ENCODE measurements around the gene PORCN. TPM values are rescaled to one million over a fixed set of nuclear protein-coding genes. Genes with fewer than 3 reads are reported as not detected.

The PORCN gene
- total RNA-seq, 1 experiment from 2014 or later: 12.9 TPM

GRCh38 chrX:48472851-48473703, 35.7 kb upstream of the PORCN start (continued):
- TF ChIP-seq CTCF (IDR thresholded peaks at IDR 0.05 in 2 of 3, conservative IDR thresholded peaks at IDR 0.05 in 1 of 3; ENCODE audit: borderline replicate concordance in 1 of 3, insufficient read depth in 1 of 3, low read depth in 2 of 3, low read length in 2 of 3): no peak
- no peak for TF ChIP-seq POLR2A (IDR thresholded peaks at IDR 0.05; ENCODE audit: borderline replicate concordance, extremely low read depth, insufficient read depth, insufficient read length)
- TF ChIP-seq FOSL1 (IDR thresholded peaks at IDR 0.05; ENCODE audit: low read depth): no peak
- TF ChIP-seq SRF (IDR thresholded peaks at IDR 0.05; ENCODE audit: low read depth): no peak
- no peak for TF ChIP-seq SP1 (IDR thresholded peaks at IDR 0.05; ENCODE audit: low read depth)
- TF ChIP-seq CBX3 (IDR thresholded peaks at IDR 0.05; ENCODE audit: low read depth): no peak
- TF ChIP-seq POLR2AphosphoS5 (IDR thresholded peaks at IDR 0.05; ENCODE audit: low read depth, low read length): no peak
- no peak for TF ChIP-seq EZH2phosphoT487 (IDR thresholded peaks at IDR 0.05; ENCODE audit: borderline replicate concordance)
- no peak for TF ChIP-seq ZFX (IDR thresholded peaks at IDR 0.05)
- TF ChIP-seq TCF7L2 (IDR thresholded peaks at IDR 0.05; ENCODE audit: borderline replicate concordance, extremely low read depth, insufficient read depth, insufficient read length): no peak
- no peak for TF ChIP-seq EGR1 (IDR thresholded peaks at IDR 0.05; ENCODE audit: low read depth)

- Histone ChIP-seq H3K27ac (ENCODE audit: low read depth, low read length) (no peak overlapping the region; the same call in 1 of the 2 replicates), H3K4me1 (ENCODE audit: control insufficient read depth in 1 of 2, insufficient read depth in 2 of 2, low read length in 2 of 2) (peaks cover 8 to 28% of the 10 kb centered on the region in 2 experiments; a peak in 3 of 4 replicates), H2AFZ (ENCODE audit: low read depth, low read length, poor library complexity, severe bottlenecking) (no peak overlapping the region), H3K9ac (ENCODE audit: low read length) (no peak overlapping the region), H3K27me3 (ENCODE audit: insufficient read depth, low read length) (no peaks in the 10 kb centered on the region), H3K9me2 (ENCODE audit: insufficient read depth) (no peaks in the 10 kb centered on the region), H3K36me3 (ENCODE audit: control insufficient read depth in 1 of 2, insufficient read depth in 2 of 2, low read length in 2 of 2) (no peaks in the 10 kb centered on the region; a peak in 1 of 4 replicates), H4K20me1 (ENCODE audit: insufficient read depth) (no peaks in the 10 kb centered on the region), H3K9me3 (ENCODE audit: control insufficient read depth in 1 of 2, insufficient read depth in 1 of 2, low read depth in 1 of 2, low read length in 2 of 2) (no peaks in the 10 kb centered on the region), H3K79me2 (ENCODE audit: insufficient read depth, low read length) (peaks cover 33% of the 10 kb centered on the region), H3K4me3 (replicated peaks in 1 of 2; ENCODE audit: low read depth in 1 of 2, low read length in 2 of 2) (no peak overlapping the region), H3K4me2 (ENCODE audit: low read length) (no peak overlapping the region)
- ChIA-PET POLR2A (no interaction called here), CTCF (interaction anchor here (1.2 to 1.7 kb wide), 2 partner anchors 66 to 390 kb away, joined by 4 to 7 read pairs; partner anchors contain the start of gene TBC1D25), RAD21 (ENCODE audit: low non-redundant PET in 1 of 2, low total read pairs in 2 of 2, uncharacterized antibody in 2 of 2, unreplicated experiment in 2 of 2) (no interaction called here)
- no peak for ATAC-seq
- intact Hi-C loops (cut with micrococcal nuclease): loop anchor here (10.0 kb wide), 1 partner anchor 101 kb away; the partner anchor contains the start of gene RBM3
- no TSS peak for BruUV-seq (replicated peaks)
- no peak for DNase-seq (ENCODE audit: low read depth, low spot score)
- TF ChIP-seq RAD21 (IDR thresholded peaks at IDR 0.05; ENCODE audit: low read depth): no peak
- TF ChIP-seq SRF (IDR thresholded peaks at IDR 0.05; ENCODE audit: low read depth): no peak
- TF ChIP-seq EZH2 (IDR thresholded peaks at IDR 0.05): no peak
- TF ChIP-seq CBX3 (IDR thresholded peaks at IDR 0.05; ENCODE audit: low read depth): no peak
- TF ChIP-seq EZH2phosphoT487 (IDR thresholded peaks at IDR 0.05; ENCODE audit: borderline replicate concordance): no peak
- TF ChIP-seq CTCF (IDR thresholded peaks at IDR 0.05 in 2 of 3, conservative IDR thresholded peaks at IDR 0.05 in 1 of 3; ENCODE audit: borderline replicate concordance in 1 of 3, insufficient read depth in 1 of 3, low read depth in 2 of 3, low read length in 2 of 3): no peak
- no peak for TF ChIP-seq FOSL1 (IDR thresholded peaks at IDR 0.05; ENCODE audit: low read depth)
- TF ChIP-seq SP1 (IDR thresholded peaks at IDR 0.05; ENCODE audit: low read depth): no peak
- no peak for TF ChIP-seq ZFX (IDR thresholded peaks at IDR 0.05)
- TF ChIP-seq CEBPB (IDR thresholded peaks at IDR 0.05; ENCODE audit: low read depth): no peak
- TF ChIP-seq YY1 (IDR thresholded peaks at IDR 0.05; ENCODE audit: extremely low read depth, insufficient replicate concordance, low read depth, low read length): no peak
- TF ChIP-seq JUND (IDR thresholded peaks at IDR 0.05): no peak
- TF ChIP-seq, protein P1, sequence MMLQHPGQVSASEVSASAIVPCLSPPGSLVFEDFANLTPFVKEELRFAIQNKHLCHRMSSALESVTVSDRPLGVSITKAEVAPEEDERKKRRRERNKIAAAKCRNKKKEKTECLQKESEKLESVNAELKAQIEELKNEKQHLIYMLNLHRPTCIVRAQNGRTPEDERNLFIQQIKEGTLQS (IDR thresholded peaks at IDR 0.05): no peak
- TF ChIP-seq TCF7L2 (IDR thresholded peaks at IDR 0.05; ENCODE audit: borderline replicate concordance, extremely low read depth, insufficient read depth, insufficient read length): no peak
- no peak for TF ChIP-seq POLR2AphosphoS5 (IDR thresholded peaks at IDR 0.05; ENCODE audit: low read depth, low read length)
- no peak for TF ChIP-seq SIN3A (IDR thresholded peaks at IDR 0.05; ENCODE audit: low read depth)
- no peak for TF ChIP-seq ZNF274 (IDR thresholded peaks at IDR 0.05; ENCODE audit: low read depth, low read length)
- TF ChIP-seq EGR1 (IDR thresholded peaks at IDR 0.05; ENCODE audit: low read depth): no peak
Observed at GRCh38 chrX:48473704-48473990, 35.1 kb upstream of the PORCN start.
